Tibial nerve (tissue), 4 donors: ENCODE measurements around the gene DOK5. TPM values are rescaled to one million over a fixed set of nuclear protein-coding genes. Genes with fewer than 3 reads are reported as not detected.

Experiments
- DNase-seq, 2 donors: peaks; one replicate each; pipeline ENCODE4 v3.0.0-alpha.2; 2019; ENCODE audit warnings: low spot score in 2 of 2
- H3K27ac ChIP-seq, 4 donors: fragments of 200-600 bp; sonication (generic) in 3 of 4; one replicate each; pipeline ENCODE4 v1.5.1; 2017 to 2019; ENCODE audit warnings: mild to moderate bottlenecking in 1 of 4
- H3K27me3 ChIP-seq, 2 donors: fragments of 200-600 bp; sonication (generic) in 1 of 2; one replicate each; pipeline versions ENCODE4 v1.5.1 to v1.6.0; 2017 to 2019
- H3K36me3 ChIP-seq, 3 donors: fragments of 200-600 bp; sonication (generic); one replicate each; pipeline ENCODE4 v1.5.1; 2018 to 2019
- H3K4me1 ChIP-seq, 4 donors: fragments of 200-600 bp; sonication (generic) in 3 of 4; one replicate each; pipeline ENCODE4 v1.5.1; 2017 to 2019
- H3K4me3 ChIP-seq, 4 donors: fragments of 200-600 bp; sonication (generic) in 3 of 4; one replicate each; pipeline ENCODE4 v1.5.1; 2017 to 2019; ENCODE audit warnings: mild to moderate bottlenecking in 1 of 4, moderate library complexity in 1 of 4
- H3K9me3 ChIP-seq, 4 donors: fragments of 200-600 bp; sonication (generic) in 3 of 4; one replicate each; pipeline ENCODE4 v1.5.1; 2017 to 2019
- EP300 ChIP-seq, 2 donors: sonication (generic); formaldehyde crosslinking; IDR thresholded peaks; one replicate each; pipeline ENCODE4 v1.6.1; 2017; ENCODE audit warnings: antibody characterized with exemption in 2 of 2, mild to moderate bottlenecking in 1 of 2
- POLR2A ChIP-seq, 2 donors: fragments of 450-650 bp; IDR thresholded peaks; one replicate each; pipeline ENCODE4 v1.6.1; 2017; ENCODE audit warnings: antibody characterized with exemption in 2 of 2, mild to moderate bottlenecking in 2 of 2, moderate library complexity in 2 of 2
- WGBS, 2 donors: methylation state at CpG; one replicate each; pipeline ENCODE4 v1.1.5; 2018; 5-methylcytosine and 5-hydroxymethylcytosine counted together
- total RNA-seq, 4 donors: library from RNA; depleted of rRNA; stranded (reverse); fragments of >200 nt; gene quantifications; one replicate each; pipeline ENCODE4 v1.1.0, GENCODE V29; 2016
- TF ChIP-seq, protein P1 (sequence below), 5 experiments: fragments of 200-600 bp in 3 of 5; fragments of 450-650 bp in 2 of 5; sonication (generic) in 3 of 5; IDR thresholded peaks; one replicate each; pipeline ENCODE4 v1.5.1; 2016 to 2019; ENCODE audit warnings: antibody characterized with exemption in 5 of 5, mild to moderate bottlenecking in 3 of 5, moderate library complexity in 2 of 5

The DOK5 gene
- total RNA-seq, 4 donors from 2014 or later = 5.3 to 11.3 (median 7.5) TPM

DNA sequence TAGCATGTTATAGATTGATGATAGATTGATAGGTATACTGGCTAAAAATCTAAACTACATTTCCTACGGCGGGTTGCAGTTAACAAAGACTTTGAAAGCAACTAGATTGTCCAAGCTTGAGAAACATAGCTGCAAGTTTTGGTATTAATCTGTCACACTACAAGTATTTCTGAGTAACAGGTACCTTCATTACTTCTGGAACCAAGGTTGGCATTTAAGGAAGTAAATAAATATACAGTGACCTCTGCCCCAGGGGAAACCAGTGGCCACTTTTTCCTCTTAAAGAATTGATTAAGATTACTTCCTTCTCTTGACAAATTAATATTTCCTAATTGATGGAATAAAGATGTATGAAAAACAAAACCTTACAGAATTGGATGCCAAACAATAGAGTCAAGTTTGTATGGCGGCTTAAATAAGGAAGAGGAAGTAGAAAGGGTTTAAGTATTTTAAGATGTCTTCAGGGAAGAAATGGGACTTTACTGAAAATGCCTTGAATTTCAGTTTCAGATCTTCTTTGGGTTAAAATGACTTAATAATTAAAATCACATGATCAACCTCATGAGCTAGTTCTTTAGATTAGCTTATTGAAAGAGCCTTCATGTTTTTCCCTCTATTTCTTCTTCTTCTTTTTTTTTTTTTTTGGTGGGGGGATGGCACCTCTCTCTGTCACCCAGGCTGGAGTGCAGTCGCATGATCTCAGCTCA is 132.8 kb downstream of the DOK5 start:
- Histone ChIP-seq H3K4me1 (peaks cover 0 to 4% (median 0%) of the 10 kb centered on the region in 4 donors), H3K4me3 (no peak overlapping the region), H3K27me3 (no peaks in the 10 kb centered on the region), H3K36me3 (no peaks in the 10 kb centered on the region), H3K27ac (no peak overlapping the region), H3K9me3 (no peaks in the 10 kb centered on the region)
- WGBS, 2 donors = 88 to 93% methylated on average over 4 of the region's 4 CpGs
- no peak for DNase-seq
- no peak for TF ChIP-seq EP300 (IDR thresholded peaks at IDR 0.05)
- no peak for TF ChIP-seq POLR2A (IDR thresholded peaks at IDR 0.05)
- TF ChIP-seq, protein P1, sequence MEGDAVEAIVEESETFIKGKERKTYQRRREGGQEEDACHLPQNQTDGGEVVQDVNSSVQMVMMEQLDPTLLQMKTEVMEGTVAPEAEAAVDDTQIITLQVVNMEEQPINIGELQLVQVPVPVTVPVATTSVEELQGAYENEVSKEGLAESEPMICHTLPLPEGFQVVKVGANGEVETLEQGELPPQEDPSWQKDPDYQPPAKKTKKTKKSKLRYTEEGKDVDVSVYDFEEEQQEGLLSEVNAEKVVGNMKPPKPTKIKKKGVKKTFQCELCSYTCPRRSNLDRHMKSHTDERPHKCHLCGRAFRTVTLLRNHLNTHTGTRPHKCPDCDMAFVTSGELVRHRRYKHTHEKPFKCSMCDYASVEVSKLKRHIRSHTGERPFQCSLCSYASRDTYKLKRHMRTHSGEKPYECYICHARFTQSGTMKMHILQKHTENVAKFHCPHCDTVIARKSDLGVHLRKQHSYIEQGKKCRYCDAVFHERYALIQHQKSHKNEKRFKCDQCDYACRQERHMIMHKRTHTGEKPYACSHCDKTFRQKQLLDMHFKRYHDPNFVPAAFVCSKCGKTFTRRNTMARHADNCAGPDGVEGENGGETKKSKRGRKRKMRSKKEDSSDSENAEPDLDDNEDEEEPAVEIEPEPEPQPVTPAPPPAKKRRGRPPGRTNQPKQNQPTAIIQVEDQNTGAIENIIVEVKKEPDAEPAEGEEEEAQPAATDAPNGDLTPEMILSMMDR (IDR thresholded peaks at IDR 0.05) = no peak

DNA sequence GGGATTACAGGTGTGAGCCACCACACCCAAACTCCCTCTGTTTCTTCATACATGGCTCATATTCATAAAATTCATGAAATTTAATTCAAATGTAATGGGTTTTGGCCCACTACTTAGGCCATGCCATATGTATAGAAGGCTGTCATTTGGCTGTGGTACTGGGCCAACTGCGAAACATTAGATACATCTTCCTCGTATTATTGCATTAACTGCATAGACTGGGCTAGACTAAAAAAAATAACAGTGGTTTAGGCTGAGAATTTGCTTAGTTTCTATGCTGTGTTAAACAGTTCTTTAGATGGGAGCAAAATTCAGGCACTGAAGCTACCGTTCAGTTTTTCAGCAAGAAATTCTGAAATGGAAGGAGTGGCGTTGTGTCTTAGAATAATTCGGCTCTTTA is 133.6 kb downstream of the DOK5 start:
- WGBS, 2 donors = 93 to 94% methylated on average over 5 of the region's 5 CpGs
- Histone ChIP-seq H3K27me3 (no peaks in the 10 kb centered on the region), H3K27ac (no peak overlapping the region), H3K9me3 (no peaks in the 10 kb centered on the region), H3K4me3 (no peak overlapping the region), H3K4me1 (peaks cover 0 to 4% (median 0%) of the 10 kb centered on the region in 4 donors), H3K36me3 (no peaks in the 10 kb centered on the region)
- no peak for DNase-seq
- TF ChIP-seq POLR2A (IDR thresholded peaks at IDR 0.05) (no peak), EP300 (IDR thresholded peaks at IDR 0.05) (no peak)
- TF ChIP-seq, protein P1 (IDR thresholded peaks at IDR 0.05) = no peak

DNA sequence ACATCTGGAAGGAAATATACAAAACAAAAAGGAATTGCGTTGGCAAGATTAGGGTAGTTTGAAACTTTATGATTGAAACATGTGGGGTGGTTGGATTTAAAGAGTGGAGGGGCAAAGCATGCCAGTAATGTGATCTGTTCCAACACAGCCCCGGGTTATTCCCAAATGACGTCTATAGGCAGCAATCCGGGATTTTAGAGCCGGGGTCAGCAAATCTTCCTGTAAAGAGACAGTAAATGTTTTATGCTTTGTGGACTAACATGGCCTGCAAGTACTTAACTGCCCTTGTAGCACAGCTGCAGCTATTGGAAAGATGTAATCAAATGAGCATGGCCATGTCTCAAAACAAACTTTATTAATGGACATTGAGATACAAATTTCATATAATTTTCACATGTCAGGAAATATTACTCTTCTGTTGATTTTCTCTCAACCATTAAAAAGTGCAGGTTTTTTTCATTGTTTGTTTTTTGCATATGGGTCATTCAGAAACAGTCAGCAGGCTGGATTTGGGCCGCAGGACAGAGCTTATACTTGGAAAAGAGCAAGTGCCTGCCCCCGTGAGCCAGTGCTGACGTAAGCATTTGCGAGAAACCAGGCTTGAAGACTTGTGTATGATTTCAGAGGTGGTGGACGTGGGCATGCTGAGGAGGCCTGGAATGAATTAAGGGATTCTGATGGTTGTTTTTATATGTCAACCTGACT is 136.5 kb downstream of the DOK5 start:
- TF ChIP-seq EP300 (IDR thresholded peaks at IDR 0.05) (no peak), POLR2A (IDR thresholded peaks at IDR 0.05) (no peak)
- TF ChIP-seq, protein P1 (IDR thresholded peaks at IDR 0.05) = no peak
- WGBS, 2 donors = 36 to 38% methylated on average over 10 of the region's 10 CpGs
- Histone ChIP-seq H3K27me3 (no peaks in the 10 kb centered on the region), H3K36me3 (no peaks in the 10 kb centered on the region), H3K4me3 (no peak overlapping the region), H3K4me1 (peaks cover 0 to 4% (median 0%) of the 10 kb centered on the region in 4 donors), H3K9me3 (no peaks in the 10 kb centered on the region), H3K27ac (no peak overlapping the region)
- no peak for DNase-seq

DNA sequence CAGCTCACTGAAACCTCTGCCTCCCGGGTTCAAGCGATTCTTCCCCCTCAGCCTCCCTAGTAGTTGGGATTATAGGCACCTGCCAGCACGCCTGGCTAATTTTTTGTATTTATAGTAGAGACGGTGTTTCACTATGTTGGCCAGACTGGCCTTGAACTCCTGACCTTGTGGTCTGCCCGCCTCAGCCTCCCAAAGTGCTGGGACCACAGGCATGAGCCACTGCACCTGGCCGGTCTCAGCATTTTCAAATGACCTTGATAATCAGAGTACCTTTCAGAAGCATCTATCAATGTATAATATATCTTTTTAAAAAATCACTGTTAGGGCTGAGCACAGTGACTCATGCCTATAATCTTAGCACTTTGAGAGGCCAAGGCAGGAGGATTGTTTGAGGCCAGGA is 143.0 kb downstream of the DOK5 start:
- TF ChIP-seq EP300 (IDR thresholded peaks at IDR 0.05) (no peak), POLR2A (IDR thresholded peaks at IDR 0.05) (no peak)
- TF ChIP-seq, protein P1 (IDR thresholded peaks at IDR 0.05) = no peak
- WGBS, 2 donors = 80 to 86% methylated on average over 6 of the region's 6 CpGs
- DNase-seq = no peak
- no peaks in the 10 kb centered on the region for H3K27me3 ChIP-seq
- H3K36me3 ChIP-seq = peaks cover 0 to 5% (median 0%) of the 10 kb centered on the region in 3 donors
- no peak overlapping the region for H3K4me3 ChIP-seq
- no peaks in the 10 kb centered on the region for H3K9me3 ChIP-seq
- no peak overlapping the region for H3K27ac ChIP-seq
- H3K4me1 ChIP-seq = peaks cover 0 to 23% (median 2%) of the 10 kb centered on the region in 4 donors

DNA sequence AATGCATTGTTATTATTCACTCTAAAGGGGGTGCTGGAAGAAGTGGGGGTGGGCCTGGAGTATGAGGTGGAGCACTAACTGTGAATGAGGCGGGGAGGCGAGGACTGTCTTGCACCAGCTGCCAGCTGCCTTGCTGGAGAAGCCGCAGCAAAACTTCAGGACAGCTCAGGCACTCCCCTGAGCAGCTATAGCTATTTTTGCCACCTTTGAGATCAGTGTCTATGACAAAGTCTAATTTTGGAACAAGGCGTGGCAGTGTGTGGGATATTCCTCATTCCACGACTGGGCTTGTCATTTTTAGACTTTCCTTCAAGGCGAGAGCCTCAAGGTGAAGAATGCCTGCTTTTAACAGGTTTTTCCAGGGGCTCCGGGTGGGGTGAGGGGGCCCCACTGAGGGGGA is 143.8 kb downstream of the DOK5 start:
- DNase-seq = no peak
- Histone ChIP-seq H3K36me3 (peaks cover 0 to 5% (median 0%) of the 10 kb centered on the region in 3 donors), H3K9me3 (no peaks in the 10 kb centered on the region), H3K4me1 (peaks cover 0 to 31% (median 7%) of the 10 kb centered on the region in 4 donors), H3K27ac (no peak overlapping the region), H3K27me3 (no peaks in the 10 kb centered on the region), H3K4me3 (no peak overlapping the region)
- TF ChIP-seq POLR2A (IDR thresholded peaks at IDR 0.05) (no peak), EP300 (IDR thresholded peaks at IDR 0.05) (no peak)
- TF ChIP-seq, protein P1 (IDR thresholded peaks at IDR 0.05) = no peak
- WGBS, 2 donors = 64 to 66% methylated on average over 7 of the region's 7 CpGs
